IPS DF 19.7 (cell line): ENCODE data around the gene METTL16.
"Not testable (repeated sequence)": the region's sequence is repeated elsewhere in the genome, so short reads cannot be mapped to it uniquely, and the experiment has no call there.

ENCODE experiments used
- DNase-seq: peaks from one replicate; pipeline ENCODE4 v3.0.0-alpha.2; 2013; ENCODE audit warnings: low read depth, low spot score

METTL16 gene

DNA sequence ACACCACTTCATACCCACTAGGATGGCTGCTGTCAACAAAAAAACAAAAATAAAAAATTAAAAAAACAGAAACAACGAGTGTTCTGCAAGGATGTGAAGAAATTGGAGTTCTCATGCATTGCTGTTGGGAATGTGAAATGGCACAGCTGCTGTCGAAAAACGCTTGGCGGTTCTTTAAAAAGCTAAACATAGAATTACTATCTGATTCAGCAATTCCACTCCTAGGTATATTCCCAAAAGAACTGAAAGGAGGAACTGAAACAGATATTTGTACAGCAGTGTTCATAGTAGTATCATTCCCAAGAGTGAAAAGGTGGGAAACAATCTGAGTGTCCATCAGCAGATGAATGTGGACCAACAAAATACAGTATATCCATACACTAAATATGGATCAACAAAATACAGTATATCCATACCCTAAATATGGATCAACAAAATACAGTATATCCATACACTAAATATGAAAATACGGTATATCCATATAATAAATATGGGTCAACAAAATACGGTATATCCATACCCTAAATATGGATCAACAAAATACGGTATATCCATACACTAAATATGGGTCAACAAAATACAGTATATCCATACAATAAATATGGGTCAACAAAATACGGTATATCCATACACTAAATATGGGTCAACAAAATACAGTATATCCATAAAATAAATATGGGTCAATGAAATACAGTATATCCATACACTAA is 8.7 kb downstream of the METTL16 start:
- DNase-seq: no peak

DNA sequence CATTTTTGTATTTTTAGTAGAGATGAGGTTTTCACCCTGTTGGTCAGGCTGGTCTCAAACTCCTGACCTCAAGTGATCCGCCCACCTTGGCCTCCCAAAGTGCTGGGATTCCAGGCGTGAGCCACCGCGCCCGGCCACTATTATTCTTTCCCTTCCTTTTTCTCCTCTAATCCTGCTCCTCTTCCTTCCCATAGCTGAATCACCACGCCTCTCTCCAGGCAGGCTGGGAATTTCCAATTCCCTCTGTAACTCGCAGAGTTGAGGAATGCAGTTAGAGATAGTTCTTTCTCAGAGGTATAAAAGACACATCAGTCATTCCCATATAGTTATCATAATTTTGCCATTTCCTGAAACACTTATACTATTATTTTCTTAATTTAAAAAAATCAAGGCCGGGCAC is 11.2 kb downstream of the METTL16 start:
- no peak for DNase-seq

DNA sequence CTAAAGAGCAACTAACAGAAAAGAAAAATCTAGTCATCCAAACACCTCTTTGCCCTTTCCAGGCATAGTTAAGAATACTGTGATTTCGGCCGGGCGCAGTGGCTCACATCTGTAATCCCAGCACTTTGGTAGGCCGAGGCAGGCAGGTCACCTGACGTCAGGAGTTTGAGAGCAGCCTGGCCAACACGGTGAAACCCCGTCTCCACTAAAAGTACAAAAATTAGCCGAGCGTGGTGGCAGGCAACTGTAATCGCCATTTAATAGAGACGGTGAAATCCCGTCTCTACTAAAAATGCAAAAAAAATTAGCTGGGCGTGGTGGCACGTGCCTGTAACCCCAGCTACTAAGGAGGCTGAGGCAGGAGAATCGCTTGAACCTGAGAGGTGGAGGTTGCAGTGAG is 22.4 kb downstream of the METTL16 start:
- not testable (repeated sequence) for DNase-seq

DNA sequence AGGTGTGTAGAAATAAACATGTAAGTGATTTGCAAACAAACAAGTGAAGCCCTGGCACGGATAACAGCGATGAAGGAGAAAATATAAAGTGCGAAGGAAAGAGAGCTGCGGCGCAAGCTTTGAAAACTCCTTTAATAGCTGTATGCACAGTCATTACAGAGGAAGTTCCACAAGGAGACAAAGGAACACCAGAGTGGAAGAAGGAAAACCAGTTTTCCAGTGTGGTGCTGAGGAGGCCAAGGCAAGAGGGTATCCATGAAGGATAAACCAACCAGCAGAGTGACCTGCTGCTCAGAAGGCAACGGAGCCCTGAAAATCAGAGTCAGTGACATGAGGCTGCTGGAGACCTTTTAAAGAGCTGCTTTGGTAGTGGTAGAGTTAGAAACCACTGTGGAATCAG is 24.4 kb downstream of the METTL16 start:
- no peak for DNase-seq

DNA sequence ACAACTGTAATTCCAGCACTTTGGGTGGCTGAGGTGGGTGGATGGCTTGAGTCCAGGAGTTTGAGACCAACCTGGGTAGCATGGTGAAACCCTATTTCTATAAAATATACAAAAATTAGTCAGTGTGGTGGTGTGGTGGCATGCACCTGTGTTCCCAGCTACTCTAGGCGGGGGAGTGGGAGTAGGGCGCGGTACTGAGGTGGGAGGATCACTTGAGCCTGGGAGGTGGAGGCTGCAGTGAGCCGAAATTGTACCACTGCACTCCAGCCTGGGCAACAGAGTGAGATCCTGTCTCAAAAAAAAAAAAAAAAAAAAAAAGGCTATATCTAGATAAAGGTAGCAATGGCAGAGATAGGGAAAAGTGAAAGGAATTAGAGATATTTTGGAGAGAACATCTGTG is 25.0 kb downstream of the METTL16 start:
- DNase-seq: not testable (repeated sequence)

DNA sequence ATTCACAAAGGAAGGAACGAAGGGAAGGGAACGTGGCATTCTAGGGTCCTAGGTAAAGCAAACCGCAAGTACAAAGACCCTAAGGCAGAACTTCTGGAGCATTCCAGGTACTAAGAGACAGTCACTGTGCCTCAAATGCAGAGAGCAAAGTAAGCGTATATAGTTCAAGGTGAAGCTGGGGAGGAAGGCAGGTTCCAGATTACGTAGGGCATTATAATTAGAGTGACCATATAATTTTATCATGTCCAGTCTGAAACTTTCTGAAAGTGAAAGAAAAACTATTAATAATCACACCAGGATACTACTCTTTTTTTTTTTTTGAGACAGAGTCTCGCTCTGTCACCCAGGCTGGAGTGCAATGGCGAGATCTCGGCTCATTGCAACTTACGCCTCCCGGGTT is 25.7 kb downstream of the METTL16 start:
- no peak for DNase-seq

DNA sequence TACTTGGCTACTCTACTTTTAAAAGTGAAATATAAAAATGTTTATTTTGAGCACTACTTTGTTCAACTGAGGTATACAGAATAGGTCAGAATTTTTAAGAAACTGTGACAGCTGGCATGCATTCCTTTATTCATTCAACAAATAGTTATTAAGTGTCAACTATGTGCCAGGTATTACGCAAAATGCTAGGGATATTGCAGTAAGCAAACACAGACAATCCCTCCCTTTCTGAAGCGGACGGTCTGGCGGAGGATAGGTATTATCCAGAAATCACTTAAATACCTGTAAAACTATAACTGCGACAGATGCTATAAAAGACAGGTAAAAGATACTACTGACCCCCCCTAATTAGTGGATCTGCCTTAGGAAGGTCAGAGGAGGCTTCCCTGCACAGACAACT is 26.1 kb downstream of the METTL16 start:
- no peak for DNase-seq

DNA sequence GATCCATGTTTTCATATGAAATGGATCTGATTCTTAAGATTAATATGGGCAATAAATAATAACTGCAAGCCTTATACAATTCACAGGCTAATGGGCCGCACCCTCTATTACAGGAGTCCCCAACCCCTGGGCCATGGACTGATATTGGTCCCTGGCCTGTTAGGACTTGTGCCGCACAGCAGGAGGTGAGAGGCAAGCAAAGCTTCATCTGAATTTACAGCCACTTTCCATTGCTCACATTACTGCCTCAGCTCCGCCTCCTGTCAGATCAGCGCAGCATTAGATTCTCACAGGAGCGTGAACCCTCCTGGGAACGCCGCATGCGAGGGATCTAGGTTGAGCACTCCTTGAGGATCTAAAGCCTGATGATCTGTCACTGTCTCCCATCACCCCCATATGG is 26.8 kb downstream of the METTL16 start:
- DNase-seq: no peak

DNA sequence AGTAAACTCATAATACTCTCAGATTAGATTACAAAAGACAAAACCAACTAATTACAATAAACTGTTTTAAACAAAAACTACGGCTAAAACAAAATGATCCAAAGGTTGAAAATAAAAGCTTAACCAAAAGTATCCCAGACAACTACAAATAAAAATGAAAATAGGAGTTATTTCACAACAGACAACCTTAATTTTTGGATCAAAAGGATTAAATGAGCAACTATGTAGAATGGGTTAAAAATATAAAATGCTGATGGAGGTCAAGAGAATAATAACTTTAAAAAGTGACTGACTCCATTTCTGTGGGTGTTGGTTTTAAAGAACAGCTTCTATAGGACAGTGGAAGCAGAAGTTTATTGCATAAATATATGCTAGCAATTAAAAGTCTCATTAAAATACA is 28.6 kb downstream of the METTL16 start:
- no peak for DNase-seq

DNA sequence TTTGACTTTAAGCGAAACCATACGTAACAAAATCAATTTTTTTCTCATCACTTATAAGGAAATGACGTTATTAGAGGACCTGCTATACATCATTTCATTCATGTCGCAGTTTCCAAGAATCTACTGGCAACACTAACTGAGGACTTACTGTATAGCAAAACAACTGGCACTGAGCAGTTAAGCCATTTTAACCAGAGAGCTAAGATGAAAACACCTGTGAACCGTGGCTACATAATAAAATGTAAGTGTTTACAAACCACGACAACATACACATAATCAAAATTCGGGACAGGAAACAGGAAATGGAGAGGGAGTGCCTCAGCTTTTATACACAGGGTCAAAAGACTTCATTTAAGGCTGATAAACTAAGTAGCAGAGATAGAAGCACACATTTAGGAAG is 29.5 kb downstream of the METTL16 start:
- no peak for DNase-seq

DNA sequence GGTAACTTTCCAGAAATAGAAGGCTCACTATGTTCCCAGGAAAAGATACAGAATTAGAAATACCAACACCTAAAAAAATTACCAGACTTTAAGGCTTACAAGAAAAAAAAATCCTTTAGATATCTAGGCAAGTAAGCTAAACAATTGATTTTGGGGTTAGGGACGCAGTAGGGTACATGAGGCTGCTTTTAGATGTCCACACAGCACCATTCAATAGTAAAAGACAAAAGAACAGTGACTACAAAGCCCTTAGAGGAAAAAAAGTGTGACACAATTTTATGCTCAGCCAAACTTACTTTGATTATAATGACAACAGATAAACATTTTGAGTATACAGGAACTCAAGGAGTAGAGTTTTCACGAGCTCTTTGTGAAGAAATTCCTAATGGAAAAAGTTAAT is 29.9 kb downstream of the METTL16 start:
- DNase-seq: no peak

DNA sequence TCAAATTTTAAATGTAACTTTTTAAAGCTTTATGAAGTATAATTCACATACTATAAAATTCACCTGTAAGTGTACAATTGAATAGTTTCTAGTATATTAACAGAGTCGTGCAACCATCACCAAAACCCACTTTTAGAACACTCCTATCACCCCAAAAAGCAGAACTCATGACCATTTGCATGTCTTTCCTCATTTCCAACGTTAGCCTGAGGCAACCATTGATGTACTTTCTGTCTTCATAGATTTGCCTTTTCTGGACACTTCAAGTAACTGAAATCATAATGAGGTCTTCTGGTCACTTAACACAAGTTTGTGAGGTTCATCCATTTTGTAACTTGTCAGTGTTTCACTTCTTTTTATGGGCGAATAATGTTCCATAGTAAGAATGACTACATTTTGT is 33.2 kb downstream of the METTL16 start:
- no peak for DNase-seq

DNA sequence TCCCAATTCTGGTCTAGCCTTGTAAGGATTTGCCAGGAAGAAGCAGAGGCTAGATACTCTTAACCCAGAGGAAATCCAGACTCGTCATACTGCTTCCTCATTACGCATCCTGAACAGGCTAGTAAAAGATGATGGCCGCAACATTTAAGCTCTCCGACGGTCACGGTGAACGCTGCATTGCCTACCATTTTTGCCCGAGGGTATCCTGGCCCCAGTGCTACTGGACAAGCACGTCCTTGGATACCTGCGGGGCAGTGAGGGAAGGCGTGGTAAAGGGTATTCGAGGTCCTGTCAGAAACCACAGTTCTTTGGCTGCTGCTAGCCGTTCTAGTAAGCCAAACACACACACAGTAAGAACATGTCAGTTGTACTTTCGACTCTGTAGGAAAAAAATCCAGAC is 36.6 kb downstream of the METTL16 start:
- DNase-seq: no peak

DNA sequence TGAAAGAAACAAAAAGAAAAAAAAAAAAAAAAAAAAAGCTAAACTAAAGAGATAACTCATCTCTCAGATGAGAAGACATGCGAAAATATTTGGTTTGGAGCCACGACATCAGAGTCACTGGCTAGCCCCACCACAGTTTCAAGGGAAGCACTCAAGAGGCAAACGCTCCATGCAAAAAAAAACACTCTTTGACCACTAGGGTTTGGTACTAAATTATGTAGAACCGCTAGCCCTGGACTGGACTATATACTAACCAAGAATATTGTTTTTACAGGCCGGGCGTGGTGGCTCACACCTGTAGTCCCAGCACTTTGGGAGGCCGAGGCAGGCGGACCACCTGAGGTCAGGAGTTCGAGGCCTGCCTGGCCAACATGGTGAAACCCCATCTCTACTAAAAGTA is 37.3 kb downstream of the METTL16 start:
- no peak for DNase-seq

DNA sequence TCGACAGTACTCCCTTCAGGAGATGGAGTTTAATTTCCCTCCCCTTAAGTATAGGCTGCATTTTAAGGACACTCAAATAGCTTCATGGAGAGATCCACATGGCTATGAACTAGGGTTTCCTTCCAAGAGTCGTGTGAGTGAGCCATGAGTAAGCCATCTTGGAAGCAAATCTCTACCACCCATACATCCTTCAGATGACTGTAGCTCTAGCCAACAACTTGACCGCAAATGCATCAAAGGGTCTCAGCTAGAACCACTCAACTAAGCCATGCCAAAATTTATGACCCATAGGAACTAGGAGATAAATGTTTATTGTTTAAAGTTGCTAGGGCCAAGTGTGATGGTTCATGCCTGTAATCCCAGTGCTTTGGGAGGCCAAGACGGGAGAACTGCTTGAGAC is 43.4 kb downstream of the METTL16 start:
- DNase-seq: no peak

DNA sequence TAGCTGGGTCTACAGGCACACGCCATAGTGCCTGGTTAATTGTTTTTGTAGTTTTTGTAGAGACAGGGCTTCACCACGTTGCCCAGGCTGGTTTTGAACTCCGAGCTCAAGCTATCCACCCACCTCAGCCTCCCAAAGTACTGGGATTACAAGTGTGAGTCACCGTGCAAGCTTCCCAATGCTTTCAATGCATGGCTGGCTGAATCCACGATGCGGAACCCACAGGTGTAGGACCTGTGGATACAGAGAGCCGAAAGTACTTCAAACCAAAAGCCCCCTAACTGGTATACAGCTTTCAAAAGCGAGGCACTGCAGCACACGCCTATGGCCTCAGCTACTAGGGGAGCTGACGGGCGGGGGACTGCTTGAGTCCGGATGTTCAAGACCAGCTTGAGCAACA is 44.8 kb downstream of the METTL16 start:
- DNase-seq: no peak

DNA sequence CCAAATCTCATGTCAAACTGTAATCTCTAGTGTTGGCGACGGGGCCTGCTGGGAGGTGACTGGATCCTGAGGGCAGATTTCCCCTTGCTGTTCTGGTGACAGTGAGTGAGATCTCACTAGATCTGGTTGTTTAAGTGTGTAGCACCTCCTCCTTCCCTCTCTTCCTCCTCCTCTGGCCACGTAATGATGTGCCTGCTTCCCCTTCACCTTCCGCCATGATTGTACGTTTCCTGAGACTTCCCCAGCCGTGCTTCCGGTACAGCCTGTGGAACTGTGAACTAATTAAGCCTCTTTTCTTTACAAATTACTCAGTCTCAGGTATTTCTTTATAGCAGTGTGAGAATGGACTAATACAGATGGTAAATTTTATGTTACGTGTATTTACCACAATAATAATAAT is 49.2 kb downstream of the METTL16 start:
- DNase-seq: no peak

DNA sequence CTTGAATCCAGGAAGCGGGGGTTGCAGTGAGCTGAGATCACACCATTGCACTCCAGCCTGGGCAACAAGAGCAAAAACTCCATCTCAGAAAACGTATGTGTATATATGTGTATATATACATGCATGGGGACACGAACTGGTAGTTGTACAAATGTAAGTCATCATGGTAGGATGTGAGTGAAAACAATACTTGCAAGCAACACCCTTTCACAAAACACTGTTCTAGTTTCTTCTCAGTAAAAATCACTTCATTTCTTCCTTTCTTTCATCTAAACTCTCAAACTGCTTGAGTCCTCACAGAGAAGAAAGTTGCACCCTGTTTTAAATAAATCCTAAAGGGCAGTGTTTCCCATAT is 51.8 kb downstream of the METTL16 start:
- DNase-seq: no peak

DNA sequence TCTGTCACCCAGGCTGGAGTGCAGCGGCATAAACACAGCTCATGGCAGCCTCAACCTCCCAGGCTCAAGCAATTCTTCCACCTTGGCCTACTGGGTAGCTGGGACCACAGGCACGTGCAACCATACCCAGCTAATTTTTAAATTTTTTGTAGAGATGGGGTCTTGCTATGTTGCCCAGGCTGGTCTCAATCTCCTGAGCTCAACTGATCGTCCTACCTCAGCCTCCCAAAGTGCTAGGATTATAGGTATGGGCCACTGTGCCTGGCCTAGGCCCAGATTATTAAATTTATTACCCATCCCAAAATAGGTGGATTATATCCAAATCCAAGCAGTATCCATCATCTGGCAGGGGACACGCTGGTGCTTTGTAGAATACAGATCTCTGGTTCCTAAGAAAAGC is 53.8 kb downstream of the METTL16 start:
- no peak for DNase-seq

DNA sequence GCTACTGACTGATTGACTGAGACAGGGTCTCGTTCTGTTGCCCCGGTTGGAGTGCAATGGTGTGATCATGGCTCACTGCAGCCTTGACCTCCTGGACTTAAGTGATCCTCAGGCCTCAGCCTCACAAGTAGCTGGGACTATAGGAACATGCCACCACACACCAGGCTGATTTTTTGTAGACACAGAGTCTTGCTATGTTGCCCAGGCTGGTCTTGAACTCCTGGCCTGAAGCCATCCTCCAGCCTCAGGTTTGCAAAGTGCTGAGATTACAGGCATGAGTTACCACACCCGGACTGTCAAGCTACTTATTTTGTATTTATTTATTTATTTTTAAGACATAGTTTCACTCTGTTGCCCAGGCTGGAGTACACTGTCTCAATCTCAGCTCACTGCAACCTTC is 55.2 kb downstream of the METTL16 start:
- no peak for DNase-seq

DNA sequence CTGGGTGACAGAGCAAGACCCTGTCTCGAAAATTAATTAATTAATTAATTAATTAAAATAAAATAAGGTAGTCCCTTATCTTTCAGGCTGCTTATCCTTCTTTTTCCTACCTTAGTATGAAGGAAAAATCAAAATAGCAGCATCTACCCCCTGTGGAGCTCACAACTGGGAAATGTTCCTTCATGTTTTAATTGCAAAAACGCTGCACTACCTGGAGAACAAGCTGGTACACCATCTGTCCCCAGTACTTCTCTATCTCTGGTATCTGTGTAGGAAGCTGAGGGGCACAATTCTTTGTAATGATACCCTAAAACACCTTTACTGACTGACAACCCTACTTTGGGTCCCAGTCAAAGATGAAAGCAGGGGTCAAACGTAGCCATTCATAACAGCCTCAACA is 55.7 kb downstream of the METTL16 start:
- DNase-seq: no peak

DNA sequence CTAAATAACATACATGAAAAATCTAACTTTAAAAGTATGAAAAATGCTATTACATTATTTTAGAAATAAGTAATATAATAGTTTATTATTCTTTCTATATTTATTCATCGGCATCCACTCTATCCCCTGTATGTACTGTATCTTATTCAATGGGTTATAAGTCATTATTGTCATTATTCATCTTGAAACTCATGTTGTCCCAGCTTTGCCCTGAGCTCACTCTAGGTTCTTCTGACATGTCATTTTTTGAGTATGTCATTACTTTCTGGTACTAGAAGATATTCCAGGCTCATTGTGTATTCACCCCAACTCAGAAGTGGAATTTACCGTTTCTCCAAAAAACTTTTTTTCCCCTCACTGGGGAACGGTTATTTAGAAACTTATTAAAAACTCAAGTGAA is 57.8 kb downstream of the METTL16 start:
- DNase-seq: no peak

DNA sequence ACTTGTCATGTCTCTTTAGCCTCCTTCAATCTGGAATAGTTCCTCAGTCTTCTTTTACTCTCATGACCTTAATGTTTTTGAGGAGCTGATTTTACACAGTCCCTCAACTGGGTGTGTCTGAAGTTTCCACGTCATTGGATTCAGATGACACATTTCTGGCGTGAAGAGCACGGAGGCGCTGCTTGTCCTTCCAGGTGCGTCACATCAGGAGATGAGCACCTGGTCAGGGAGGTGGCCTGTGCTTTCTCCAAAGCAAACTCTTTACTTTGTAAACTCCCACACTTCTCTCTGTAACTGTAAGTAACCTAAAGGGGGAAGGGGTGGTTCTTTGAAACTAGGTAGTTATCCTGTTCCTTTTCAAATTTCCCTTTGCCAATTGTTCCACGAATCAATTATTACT is 58.4 kb downstream of the METTL16 start:
- no peak for DNase-seq

DNA sequence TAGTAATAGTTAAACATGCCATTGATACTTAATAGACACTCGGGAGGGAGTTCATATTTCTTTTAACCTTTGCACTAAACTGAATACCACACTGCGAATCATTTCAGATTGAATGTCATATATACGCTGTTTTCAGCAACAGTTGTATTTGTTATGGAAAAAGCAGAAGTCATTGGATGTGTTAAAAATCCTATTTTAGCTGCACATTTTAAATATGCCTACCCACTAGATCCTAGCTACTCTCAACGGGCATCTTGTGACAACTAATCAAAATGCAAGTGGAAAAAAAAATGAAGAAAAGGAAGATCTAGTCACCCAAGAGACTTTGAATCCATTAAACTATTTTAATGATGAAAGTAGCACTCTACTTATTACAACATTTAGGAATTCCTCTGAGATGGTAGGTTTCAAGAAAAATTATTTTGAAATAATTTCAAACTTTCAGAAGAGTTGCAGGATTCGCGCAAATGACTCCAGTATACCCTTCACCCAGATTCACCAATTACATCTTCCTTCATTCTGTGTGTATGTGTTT is 59.4 kb downstream of the METTL16 start:
- DNase-seq: no peak
